Hepatocyte (in vitro differentiated cells): ENCODE measurements around the gene CARM1. TPM values are rescaled to one million over a fixed set of nuclear protein-coding genes. Genes with fewer than 3 reads are reported as not detected.

ENCODE experiments used
- DNase-seq: peaks from one replicate; pipeline ENCODE4 v3.0.0-alpha.2; 2016; ENCODE audit warnings: low spot score
- H2AFZ ChIP-seq: fragments of 200-600 bp; sonication (generic); 2 replicates; pipeline ENCODE4 v1.6.0; 2016; ENCODE audit warnings: antibody characterized with exemption, mild to moderate bottlenecking
- H3K27ac ChIP-seq: fragments of 200-600 bp; sonication (generic); 2 replicates; pipeline ENCODE4 v1.5.1; 2016; ENCODE audit warnings: mild to moderate bottlenecking
- H3K27me3 ChIP-seq: fragments of 200-600 bp; sonication (generic); 2 replicates; pipeline ENCODE4 v1.6.1; 2016
- H3K36me3 ChIP-seq: fragments of 200-600 bp; sonication (generic); replicated peaks from 2 replicates; pipeline ENCODE4 v1.5.1; 2016; ENCODE audit warnings: low read depth; ENCODE audit not compliant: insufficient read depth
- H3K4me1 ChIP-seq: fragments of 200-600 bp; sonication (generic); 2 replicates; pipeline ENCODE4 v1.5.1; 2016; ENCODE audit warnings: mild to moderate bottlenecking, moderate library complexity; ENCODE audit not compliant: insufficient read depth
- H3K4me2 ChIP-seq: fragments of 200-600 bp; sonication (generic); 2 replicates; pipeline ENCODE4 v1.6.0; 2016
- H3K4me3 ChIP-seq: fragments of 200-600 bp; sonication (generic); 2 replicates; pipeline ENCODE4 v1.5.1; 2016; ENCODE audit warnings: mild to moderate bottlenecking
- H3K79me2 ChIP-seq: fragments of 200-600 bp; sonication (generic); 2 replicates; pipeline ENCODE4 v1.6.0; 2017; ENCODE audit warnings: mild to moderate bottlenecking
- H3K9me2 ChIP-seq: fragments of 200-600 bp; sonication (generic); replicated peaks from 2 replicates; pipeline ENCODE4 v1.6.0; 2017; ENCODE audit warnings: mild to moderate bottlenecking; ENCODE audit not compliant: insufficient read depth
- H3K9me3 ChIP-seq: fragments of 200-600 bp; sonication (generic); 2 replicates; pipeline ENCODE4 v1.5.1; 2016; ENCODE audit warnings: low read depth, mild to moderate bottlenecking
- H4K20me1 ChIP-seq: fragments of 200-600 bp; sonication (generic); 2 replicates; pipeline ENCODE4 v1.6.0; 2016; ENCODE audit warnings: mild to moderate bottlenecking; ENCODE audit not compliant: insufficient read depth, poor library complexity, severe bottlenecking
- CTCF ChIP-seq: fragments of 200-600 bp; sonication (generic); IDR thresholded peaks from 2 replicates; pipeline ENCODE4 v1.5.1; 2016; ENCODE audit warnings: antibody characterized with exemption, mild to moderate bottlenecking; ENCODE audit not compliant: poor library complexity
- EZH2 ChIP-seq: fragments of 200-600 bp; sonication (generic); IDR thresholded peaks from 2 replicates; pipeline ENCODE4 v1.6.1; 2016; ENCODE audit warnings: antibody characterized with exemption, mild to moderate bottlenecking, borderline replicate concordance
- EZH2phosphoT487 ChIP-seq: fragments of 200-600 bp; sonication (generic); IDR thresholded peaks from one replicate; pipeline ENCODE4 v1.6.1; 2018; ENCODE audit warnings: antibody characterized with exemption, mild to moderate bottlenecking, low read depth, moderate library complexity; ENCODE audit not compliant: unreplicated experiment, severe bottlenecking
- WGBS: methylation state at CpG from one replicate; pipeline ENCODE4 v1.1.6; 2016; ENCODE audit warnings: low lambda C conversion rate; ENCODE audit errors: missing lambda C conversion rate; 5-methylcytosine and 5-hydroxymethylcytosine counted together
- polyA plus RNA-seq: library from polyadenylated mRNA; unstranded; fragments of >200 nt; fragmentation: Nextera tagmentation; extraction: Ambion mirVana; gene quantifications from 2 replicates; pipeline ENCODE4 v1.2.1, GENCODE V29; 2016
- total RNA-seq: library from RNA; depleted of rRNA; stranded (reverse); fragments of >200 nt; gene quantifications from 2 replicates; pipeline ENCODE4 v1.2.3, GENCODE V29; 2014

CARM1 gene
- total and polyA plus RNA-seq, 2 experiments from 2014 or later = 34.3 to 45.7 TPM

GRCh38 chr19:10861103-10861651 is 10.2 kb upstream of the CARM1 start:
- Histone ChIP-seq H3K27ac (no peak overlapping the region), H3K79me2 (no peaks in the 10 kb centered on the region), H4K20me1 (no peaks in the 10 kb centered on the region), H3K36me3 (no peaks in the 10 kb centered on the region), H3K9me3 (no peaks in the 10 kb centered on the region), H3K4me2 (no peak overlapping the region), H3K4me3 (no peak overlapping the region), H3K4me1 (no peaks in the 10 kb centered on the region), H3K9me2 (no peaks in the 10 kb centered on the region), H3K27me3 (no peaks in the 10 kb centered on the region), H2AFZ (no peak overlapping the region)
- no peak for DNase-seq
- 77% methylated on average over 7 of the region's 7 CpGs for WGBS
- no peak for TF ChIP-seq EZH2phosphoT487
- TF ChIP-seq CTCF = peak; percentile 19

- H3K4me1 ChIP-seq = no peaks in the 10 kb centered on the region
- no peaks in the 10 kb centered on the region for H3K27me3 ChIP-seq
- no peaks in the 10 kb centered on the region for H3K9me2 ChIP-seq
- H3K79me2 ChIP-seq = no peaks in the 10 kb centered on the region
- WGBS = 94% methylated on average over 6 of the region's 6 CpGs
- no peaks in the 10 kb centered on the region for H4K20me1 ChIP-seq
- TF ChIP-seq EZH2 (no peak), EZH2phosphoT487 (no peak), CTCF (no peak)
- DNase-seq = no peak
- H3K9me3 ChIP-seq = no peaks in the 10 kb centered on the region
- peak overlapping the region; percentile 73 for H3K27ac ChIP-seq
- H3K4me2 ChIP-seq = peak overlapping the region; percentile 20
- H3K4me3 ChIP-seq = no peak overlapping the region
- H3K36me3 ChIP-seq = no peaks in the 10 kb centered on the region
- no peak overlapping the region for H2AFZ ChIP-seq
Measured at GRCh38 chr19:10862561-10863106, 8.7 kb upstream of the CARM1 start.

- WGBS = 62% methylated on average over 18 of the region's 18 CpGs
- Histone ChIP-seq H3K36me3 (no peaks in the 10 kb centered on the region), H3K79me2 (no peaks in the 10 kb centered on the region), H3K9me2 (no peaks in the 10 kb centered on the region), H4K20me1 (no peaks in the 10 kb centered on the region), H3K9me3 (no peaks in the 10 kb centered on the region), H3K4me1 (no peaks in the 10 kb centered on the region), H3K4me2 (peak overlapping the region; percentile 20), H3K27ac (peak overlapping the region; percentile 73), H2AFZ (no peak overlapping the region), H3K27me3 (no peaks in the 10 kb centered on the region), H3K4me3 (no peak overlapping the region)
- DNase-seq = peak; percentile 58
- TF ChIP-seq EZH2phosphoT487 = no peak
- TF ChIP-seq EZH2 = no peak
- TF ChIP-seq CTCF = no peak
Measured at GRCh38 chr19:10863107-10863717, 8.1 kb upstream of the CARM1 start.
